Activated B cell treated with CpG ODN at 0.5 μM for 24 hours (primary cell): ENCODE results near the gene CCDC149. TPM values are rescaled to one million over a fixed set of nuclear protein-coding genes. Genes with fewer than 3 reads are reported as not detected.

ENCODE experiments used
- ATAC-seq: fragments of 200-7000 bp; cut with Tn5 transposase; one replicate; pipeline ENCODE4 v1.10.0; 2021; ENCODE audit warnings: low read depth, mild to moderate bottlenecking, moderate library complexity
- CTCF ChIA-PET: fragments of 350-600 bp; sonication (Branson Sonifier 250); formaldehyde crosslinking; loops from one replicate; lab custom pipeline; 2021; ENCODE audit warnings: antibody characterized with exemption; lab: Charles Lee
- POLR2A ChIA-PET: fragments of 350-600 bp; sonication (Branson Sonifier 250); formaldehyde crosslinking; loops from one replicate; lab custom pipeline; 2021; ENCODE audit warnings: antibody characterized with exemption; lab: Charles Lee
- DNase-seq: peaks from one replicate; pipeline ENCODE4 v3.0.0; 2022
- H3K27ac Mint-ChIP-seq: one replicate; pipeline ENCODE4 v1.8.0; 2020; ENCODE audit warnings: mixed read lengths
- H3K27me3 Mint-ChIP-seq: one replicate; pipeline ENCODE4 v1.8.0; 2021; ENCODE audit warnings: mixed read lengths
- H3K36me3 Mint-ChIP-seq: one replicate; pipeline ENCODE4 v1.8.0; 2021; ENCODE audit warnings: low read depth, mixed read lengths
- H3K4me1 Mint-ChIP-seq: one replicate; pipeline ENCODE4 v1.8.0; 2021; ENCODE audit warnings: mixed read lengths
- H3K4me3 Mint-ChIP-seq: one replicate; pipeline ENCODE4 v1.8.0; 2020; ENCODE audit warnings: mild to moderate bottlenecking, mixed read lengths
- H3K9me3 Mint-ChIP-seq: one replicate; pipeline ENCODE4 v1.8.0; 2020; ENCODE audit warnings: mixed read lengths
- intact Hi-C: fragments of 100-400 bp; cut with micrococcal nuclease; formaldehyde crosslinking; loops from one replicate; pipeline ENCODE4 v1.15.1; 2024
- total RNA-seq: library from RNA; stranded (reverse); gene quantifications from 2 replicates; pipeline ENCODE4 v1.2.3, GENCODE V29; 2022
- TF ChIP-seq, protein P1 (sequence below): fragments of 200-600 bp; IDR thresholded peaks from one replicate; pipeline ENCODE4 v1.8.0; 2022; ENCODE audit warnings: antibody characterized with exemption, mild to moderate bottlenecking

Gene CCDC149
- total RNA-seq, 1 donor from 2014 or later: not detected

DNA sequence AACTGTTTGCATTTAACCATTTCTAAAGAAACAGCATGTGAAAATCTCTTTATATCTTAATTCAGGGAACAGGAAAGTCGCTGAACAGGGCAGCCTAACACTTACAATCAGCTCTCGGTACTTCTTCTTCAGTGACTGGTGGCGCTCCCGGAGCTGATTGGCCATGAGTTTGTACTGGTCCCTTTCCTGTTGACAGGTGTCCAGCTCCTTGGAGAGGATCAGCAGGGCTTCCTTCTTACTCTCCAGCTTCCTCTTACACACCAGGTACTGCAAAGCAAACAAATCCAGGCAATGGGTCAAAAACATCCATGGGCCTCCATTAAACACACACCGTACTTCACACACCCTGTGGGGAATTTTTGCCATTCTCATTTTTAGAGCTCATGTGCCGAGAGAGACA lies 36.4 kb downstream of the CCDC149 start:
- TF ChIP-seq, protein P1, sequence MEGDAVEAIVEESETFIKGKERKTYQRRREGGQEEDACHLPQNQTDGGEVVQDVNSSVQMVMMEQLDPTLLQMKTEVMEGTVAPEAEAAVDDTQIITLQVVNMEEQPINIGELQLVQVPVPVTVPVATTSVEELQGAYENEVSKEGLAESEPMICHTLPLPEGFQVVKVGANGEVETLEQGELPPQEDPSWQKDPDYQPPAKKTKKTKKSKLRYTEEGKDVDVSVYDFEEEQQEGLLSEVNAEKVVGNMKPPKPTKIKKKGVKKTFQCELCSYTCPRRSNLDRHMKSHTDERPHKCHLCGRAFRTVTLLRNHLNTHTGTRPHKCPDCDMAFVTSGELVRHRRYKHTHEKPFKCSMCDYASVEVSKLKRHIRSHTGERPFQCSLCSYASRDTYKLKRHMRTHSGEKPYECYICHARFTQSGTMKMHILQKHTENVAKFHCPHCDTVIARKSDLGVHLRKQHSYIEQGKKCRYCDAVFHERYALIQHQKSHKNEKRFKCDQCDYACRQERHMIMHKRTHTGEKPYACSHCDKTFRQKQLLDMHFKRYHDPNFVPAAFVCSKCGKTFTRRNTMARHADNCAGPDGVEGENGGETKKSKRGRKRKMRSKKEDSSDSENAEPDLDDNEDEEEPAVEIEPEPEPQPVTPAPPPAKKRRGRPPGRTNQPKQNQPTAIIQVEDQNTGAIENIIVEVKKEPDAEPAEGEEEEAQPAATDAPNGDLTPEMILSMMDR: no peak
- H3K36me3 Mint-ChIP-seq: no peaks in the 10 kb centered on the region

GRCh38 chr4:24872720-24873119 lies 40.1 kb downstream of the CCDC149 start:
- Mint-ChIP-seq H3K27me3 (no peaks in the 10 kb centered on the region), H3K4me3 (no peak overlapping the region), H3K27ac (no peak overlapping the region), H3K9me3 (no peaks in the 10 kb centered on the region), H3K4me1 (no peaks in the 10 kb centered on the region), H3K36me3 (no peaks in the 10 kb centered on the region)
- DNase-seq (no peak), ATAC-seq (no peak)
- intact Hi-C loops: no loop called here
- ChIA-PET CTCF (no interaction called here), POLR2A (no interaction called here)
- TF ChIP-seq, protein P1: no peak

More for the DNA sequence above, 36.4 kb downstream of the CCDC149 start:
- intact Hi-C loops: no loop called here
- Mint-ChIP-seq H3K4me3 (no peak overlapping the region), H3K27me3 (no peaks in the 10 kb centered on the region), H3K27ac (no peak overlapping the region), H3K9me3 (no peaks in the 10 kb centered on the region), H3K4me1 (no peaks in the 10 kb centered on the region)
- no peak for DNase-seq
- no peak for ATAC-seq
- POLR2A ChIA-PET: no interaction called here
- CTCF ChIA-PET: no interaction called here

DNA sequence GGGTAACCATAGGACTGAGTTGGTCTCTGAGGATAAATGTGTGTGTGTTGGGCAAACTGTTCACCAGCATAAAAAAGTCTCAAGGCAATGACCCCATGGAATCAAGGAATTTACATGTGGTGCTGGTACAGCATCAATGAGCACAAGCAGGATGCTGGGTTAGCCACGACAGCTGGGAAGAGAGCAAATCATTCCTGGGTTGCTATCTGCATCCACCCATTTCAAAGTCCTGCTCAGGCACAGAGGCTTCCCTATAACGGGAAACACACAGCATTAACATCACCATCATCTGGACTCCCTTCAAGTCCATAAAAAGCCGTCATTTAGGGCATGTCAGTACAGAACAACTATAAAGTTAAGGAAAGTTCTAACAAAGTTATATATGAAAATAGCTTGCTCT lies 41.6 kb downstream of the CCDC149 start:
- TF ChIP-seq, protein P1: no peak
- no peak overlapping the region for H3K4me3 Mint-ChIP-seq
- no peak overlapping the region for H3K27ac Mint-ChIP-seq
- H3K36me3 Mint-ChIP-seq: no peaks in the 10 kb centered on the region
- H3K27me3 Mint-ChIP-seq: no peaks in the 10 kb centered on the region
- H3K9me3 Mint-ChIP-seq: no peaks in the 10 kb centered on the region
- POLR2A ChIA-PET: no interaction called here
- ATAC-seq (no peak), DNase-seq (no peak)
- CTCF ChIA-PET: no interaction called here
- intact Hi-C loops: no loop called here
- H3K4me1 Mint-ChIP-seq: no peaks in the 10 kb centered on the region

DNA sequence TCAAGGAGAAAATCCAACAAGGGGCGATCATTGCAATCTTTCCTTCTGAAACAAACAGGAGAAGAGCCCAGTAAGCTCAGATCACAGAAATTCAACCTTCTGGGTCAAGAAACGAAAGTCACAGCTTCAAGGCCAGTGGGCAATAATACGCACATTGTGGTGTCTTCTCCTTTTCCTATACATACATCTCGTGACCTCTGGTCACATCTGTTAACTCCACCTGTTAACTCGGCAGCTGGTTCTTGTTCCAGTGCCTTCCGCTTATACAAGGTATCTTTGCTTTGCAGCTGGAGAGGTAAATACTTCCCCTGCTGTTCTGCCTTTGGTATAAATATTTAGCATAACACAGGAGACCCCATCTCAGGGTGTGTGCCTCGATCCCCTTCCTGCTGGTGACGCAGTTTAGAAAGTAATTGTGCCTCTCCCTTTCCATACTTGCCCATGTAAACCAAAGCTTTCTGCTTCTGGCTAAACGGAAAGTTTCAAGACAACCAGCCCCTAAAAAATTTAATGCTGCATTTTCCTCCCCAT lies 45.0 kb downstream of the CCDC149 start:
- ChIA-PET CTCF (no interaction called here), POLR2A (no interaction called here)
- H3K27ac Mint-ChIP-seq: no peak overlapping the region
- H3K36me3 Mint-ChIP-seq: peaks cover 3% of the 10 kb centered on the region
- ATAC-seq: no peak
- H3K4me1 Mint-ChIP-seq: no peaks in the 10 kb centered on the region
- intact Hi-C loops: no loop called here
- no peak overlapping the region for H3K4me3 Mint-ChIP-seq
- TF ChIP-seq, protein P1: no peak
- DNase-seq: no peak
- peaks cover 14% of the 10 kb centered on the region for H3K9me3 Mint-ChIP-seq
- no peaks in the 10 kb centered on the region for H3K27me3 Mint-ChIP-seq

DNA sequence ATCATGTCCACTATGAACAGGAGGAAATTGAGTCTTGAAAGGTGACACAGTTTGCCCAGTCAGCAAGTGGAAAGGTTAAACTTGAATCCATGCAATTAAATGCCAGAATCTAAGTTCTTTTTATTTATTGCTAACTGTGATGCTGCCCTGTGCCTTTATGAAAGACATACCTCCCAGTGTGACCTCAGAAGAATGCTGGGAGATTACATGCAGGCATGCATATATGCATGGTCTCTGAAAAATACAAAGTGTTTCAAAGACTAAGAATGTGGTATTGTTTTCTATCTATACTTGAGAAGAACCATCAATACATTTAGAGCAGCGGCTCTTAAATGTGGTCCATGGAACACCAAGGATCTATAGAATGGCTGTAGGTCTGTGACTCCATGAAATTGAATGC lies 45.6 kb downstream of the CCDC149 start:
- no peak for DNase-seq
- no peaks in the 10 kb centered on the region for H3K4me1 Mint-ChIP-seq
- H3K27ac Mint-ChIP-seq: no peak overlapping the region
- POLR2A ChIA-PET: no interaction called here
- H3K36me3 Mint-ChIP-seq: peaks cover 3% of the 10 kb centered on the region
- intact Hi-C loops: no loop called here
- peaks cover 14% of the 10 kb centered on the region for H3K9me3 Mint-ChIP-seq
- no peak for ATAC-seq
- H3K4me3 Mint-ChIP-seq: no peak overlapping the region
- TF ChIP-seq, protein P1: no peak
- no peaks in the 10 kb centered on the region for H3K27me3 Mint-ChIP-seq
- CTCF ChIA-PET: no interaction called here
